Frontal cortex (tissue), 4 donors: Measurements from ENCODE around the gene PPP3CA. TPM values are rescaled to one million over a fixed set of nuclear protein-coding genes. Genes with fewer than 3 reads are reported as not detected.
"Not testable (repeated sequence)": the region's sequence is repeated elsewhere in the genome, so short reads cannot be mapped to it uniquely, and the experiment has no call there.

Experiments
- DNase-seq, 2 donors: peaks; one replicate each; pipeline ENCODE4 v3.0.0; 2012; ENCODE audit warnings: low spot score in 2 of 2
- FAIRE-seq: peaks from 2 replicates; lab custom pipeline; 2012; peaks lifted over from hg19 to GRCh38; lab: Jason Lieb, UNC
- total RNA-seq: library from RNA; depleted of rRNA; stranded (reverse); fragments of >200 nt; gene quantifications from one replicate; pipeline ENCODE4 v1.2.3, GENCODE V29; 2014
- donor health status: control.
- donor health status: control.
- donor health status: control.

PPP3CA gene
- total RNA-seq, 1 donor from 2014 or later, result 196 TPM

DNA sequence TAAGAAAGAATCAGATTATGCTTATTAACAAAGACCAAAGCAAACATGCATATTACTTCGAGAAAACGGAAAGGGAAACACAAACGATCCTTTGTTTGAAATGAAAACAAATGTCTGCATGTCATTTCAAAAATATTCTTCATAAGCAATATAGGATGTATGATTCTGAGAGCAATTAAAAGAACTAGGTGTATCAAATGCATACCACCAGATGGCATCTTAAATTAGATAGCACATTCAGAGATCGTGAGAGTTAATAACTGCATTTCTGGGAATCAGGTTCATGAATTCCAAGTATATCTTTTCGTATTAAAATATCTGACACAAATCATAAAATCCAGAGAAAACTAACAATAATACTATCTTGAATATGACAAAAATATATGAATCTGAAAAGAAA lies 159.5 kb downstream of the PPP3CA start:
- DNase-seq, result no peak
- peak; percentile 64 for FAIRE-seq

GRCh38 chr4:101186567-101187184 lies 160.7 kb downstream of the PPP3CA start:
- FAIRE-seq (no peak), DNase-seq (no peak)

DNA sequence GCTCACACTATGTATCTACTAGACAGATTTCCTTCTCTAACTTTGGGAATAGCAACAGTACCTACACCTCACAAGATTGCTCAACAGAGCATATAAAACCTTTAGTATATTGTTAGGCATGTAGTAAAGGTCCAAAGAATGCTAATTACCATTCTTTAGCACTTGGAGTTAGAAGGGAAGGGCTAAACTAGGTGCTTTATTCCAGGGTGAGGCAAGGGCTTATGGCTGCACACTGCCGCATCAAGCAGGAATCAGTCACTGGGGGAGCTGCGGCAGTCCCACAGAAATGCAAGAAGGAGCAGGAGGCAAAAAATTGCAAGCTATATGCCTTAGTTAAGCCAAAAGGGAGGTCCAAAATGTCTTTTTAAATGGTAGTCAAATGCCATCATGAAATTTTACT lies 162.7 kb downstream of the PPP3CA start:
- FAIRE-seq, result no peak
- no peak for DNase-seq

DNA sequence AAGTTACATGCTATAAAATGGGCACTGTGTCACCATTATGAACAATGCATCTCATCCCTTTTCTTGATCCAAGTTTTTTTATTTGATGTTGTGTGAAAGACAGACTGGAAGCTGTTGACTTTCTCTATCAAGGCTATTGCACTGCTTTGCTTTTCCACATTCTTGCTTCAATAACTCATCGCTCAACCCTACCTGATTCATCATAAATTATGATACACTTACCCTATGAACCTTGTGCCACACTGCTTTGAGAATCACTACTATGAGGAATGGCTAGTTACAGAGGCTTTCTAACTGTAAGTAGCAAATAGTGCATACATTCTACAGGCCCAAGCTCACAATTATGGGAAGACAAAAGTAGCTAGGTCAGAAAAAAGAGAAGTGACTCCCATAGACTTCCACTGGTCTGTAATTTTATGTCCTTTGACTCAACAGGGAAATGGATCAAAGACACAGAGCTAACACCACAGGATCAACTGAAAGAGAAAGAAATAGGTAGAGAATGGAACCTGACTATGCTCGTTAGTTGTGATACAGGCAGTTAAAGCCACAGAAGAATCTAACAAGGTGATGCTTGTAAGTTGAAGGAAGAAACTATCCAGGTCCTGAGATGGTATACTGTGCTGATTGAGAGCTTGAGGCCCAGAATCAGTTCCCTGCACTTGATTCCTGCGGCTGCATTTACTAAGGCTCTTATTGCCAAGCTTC lies 163.5 kb downstream of the PPP3CA start:
- DNase-seq (no peak), FAIRE-seq (no peak)

GRCh38 chr4:101183221-101183620 lies 164.1 kb downstream of the PPP3CA start:
- DNase-seq (no peak), FAIRE-seq (no peak)

- FAIRE-seq, DNase-seq: not testable (repeated sequence)
Measured at GRCh38 chr4:101182688-101183087, 164.6 kb downstream of the PPP3CA start.

DNA sequence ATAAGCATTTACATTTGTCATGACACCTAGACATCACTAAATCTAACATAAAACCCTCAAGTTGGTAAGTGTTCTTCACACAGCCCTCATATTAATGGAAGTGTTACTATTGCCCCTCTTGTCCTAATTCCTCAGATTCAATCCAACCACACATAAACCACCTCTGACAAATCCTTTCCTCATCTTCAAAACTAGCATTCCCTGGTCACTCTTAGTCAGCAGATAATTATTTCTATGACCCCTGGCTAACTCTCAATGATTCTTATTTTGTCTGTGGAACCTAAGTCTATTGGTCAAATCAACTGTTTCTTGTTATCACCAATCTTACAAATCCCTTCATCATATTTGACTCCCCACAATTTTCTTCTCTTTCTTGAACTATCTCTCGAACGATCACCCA lies 168.6 kb downstream of the PPP3CA start:
- DNase-seq (no peak), FAIRE-seq (no peak)

DNA sequence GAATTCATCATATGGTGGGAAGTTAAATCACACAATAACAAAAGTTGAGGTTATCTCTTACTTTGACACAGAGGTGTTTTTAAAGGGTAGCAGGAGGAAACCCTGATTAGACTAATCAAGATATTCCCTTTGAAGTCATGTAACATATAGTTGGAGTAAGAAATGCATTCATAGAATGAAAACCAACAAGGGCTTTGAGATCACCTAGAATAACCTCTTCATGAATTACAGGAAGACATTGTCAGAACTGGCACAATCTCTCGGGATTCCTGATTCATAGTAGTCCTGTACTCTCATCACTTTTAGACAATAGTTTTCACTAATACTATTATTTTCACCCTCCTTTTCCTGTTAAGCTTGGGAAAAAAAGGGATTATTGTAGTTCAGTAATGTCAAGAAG lies 170.2 kb downstream of the PPP3CA start:
- FAIRE-seq, result no peak
- DNase-seq, result no peak

DNA sequence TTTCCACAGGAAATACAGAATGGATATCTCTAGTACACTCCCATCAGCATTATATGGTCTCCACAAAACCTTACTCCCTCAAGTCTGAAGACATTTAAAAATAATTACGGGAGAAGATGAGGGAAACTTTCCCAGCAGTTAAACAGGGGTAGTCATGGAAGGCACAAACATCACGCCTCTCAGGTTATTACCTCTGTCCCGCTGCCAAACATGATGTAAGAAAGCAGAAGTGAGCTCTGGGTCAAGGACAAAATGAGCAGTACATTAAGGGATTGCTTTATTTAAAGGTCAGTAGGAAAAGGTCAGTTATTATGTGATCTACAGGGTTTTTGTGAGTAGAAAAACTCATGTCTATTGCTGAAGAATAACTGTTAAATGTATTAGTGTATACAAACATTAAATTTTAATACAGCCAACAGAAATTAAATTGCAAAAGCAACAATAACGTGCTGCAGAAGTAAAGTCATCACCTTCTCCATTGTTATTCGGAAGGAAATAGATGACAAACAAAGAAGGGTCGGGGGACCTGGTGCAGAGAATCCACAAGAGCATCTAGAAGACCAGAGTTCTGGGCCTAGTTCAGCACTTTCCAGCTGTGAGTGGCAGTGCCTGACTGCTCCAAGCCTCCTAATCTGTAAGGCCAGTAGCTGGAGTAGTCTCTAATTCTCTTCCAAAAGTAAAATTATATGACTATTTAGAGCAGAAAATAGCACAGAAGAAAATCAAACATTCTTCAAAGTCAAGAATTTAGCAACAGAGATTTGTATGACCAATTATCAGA lies 171.2 kb downstream of the PPP3CA start:
- FAIRE-seq (no peak), DNase-seq (no peak)

DNA sequence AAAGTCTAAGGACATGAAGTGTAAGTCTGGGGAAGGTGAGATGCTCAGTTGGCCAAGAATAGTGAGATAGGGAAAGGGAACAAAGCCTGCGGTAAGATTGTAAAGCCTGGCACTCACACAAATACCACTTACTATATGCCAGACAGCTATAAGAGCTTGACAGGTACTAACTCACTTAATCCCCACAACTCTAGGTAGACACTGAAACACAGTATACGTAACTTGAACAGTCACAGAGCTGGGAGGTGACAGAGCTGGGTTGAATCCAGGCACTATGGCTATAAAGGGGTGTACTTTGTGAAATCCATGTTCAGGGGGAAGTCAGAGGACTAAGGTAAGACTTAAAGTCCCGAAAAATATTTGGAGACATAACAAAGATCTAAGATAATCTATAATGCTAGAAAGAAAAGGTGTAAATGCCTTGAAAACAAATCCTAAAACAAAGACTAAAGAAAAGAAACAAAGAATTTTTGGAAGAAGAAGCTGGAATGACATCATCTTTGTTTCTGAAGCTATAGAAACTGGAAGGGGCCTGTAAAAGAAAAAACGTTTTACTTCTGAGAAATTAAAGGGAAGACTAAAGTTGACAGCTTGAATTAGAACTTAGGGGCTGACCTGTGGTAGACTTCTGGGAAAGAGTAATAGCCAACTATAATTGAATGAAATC lies 172.5 kb downstream of the PPP3CA start:
- DNase-seq, result no peak
- no peak for FAIRE-seq

DNA sequence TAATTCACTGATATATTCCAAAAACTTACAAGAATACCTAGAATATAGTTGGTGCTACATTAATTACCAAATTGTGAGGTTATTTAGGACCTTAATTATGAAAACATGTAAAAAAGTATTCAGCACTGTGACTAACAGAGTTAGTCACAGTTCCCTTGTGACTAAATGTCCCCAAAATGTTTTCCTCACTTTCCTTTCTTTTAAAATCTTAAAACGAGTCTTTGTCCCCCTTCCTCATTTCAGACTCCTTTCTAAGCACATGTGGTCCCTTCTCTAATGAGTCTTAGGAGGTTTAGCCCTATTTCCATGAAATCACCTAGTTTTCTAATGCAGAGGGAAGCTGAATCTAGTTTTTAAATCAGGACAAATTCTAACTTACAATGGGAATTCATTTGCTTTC lies 175.0 kb downstream of the PPP3CA start:
- DNase-seq (no peak), FAIRE-seq (no peak)

- no peak for DNase-seq
- FAIRE-seq, result no peak
Measured at GRCh38 chr4:101171747-101172146, 175.6 kb downstream of the PPP3CA start.

GRCh38 chr4:101169044-101170014 lies 178.0 kb downstream of the PPP3CA start:
- DNase-seq (no peak), FAIRE-seq (no peak)

DNA sequence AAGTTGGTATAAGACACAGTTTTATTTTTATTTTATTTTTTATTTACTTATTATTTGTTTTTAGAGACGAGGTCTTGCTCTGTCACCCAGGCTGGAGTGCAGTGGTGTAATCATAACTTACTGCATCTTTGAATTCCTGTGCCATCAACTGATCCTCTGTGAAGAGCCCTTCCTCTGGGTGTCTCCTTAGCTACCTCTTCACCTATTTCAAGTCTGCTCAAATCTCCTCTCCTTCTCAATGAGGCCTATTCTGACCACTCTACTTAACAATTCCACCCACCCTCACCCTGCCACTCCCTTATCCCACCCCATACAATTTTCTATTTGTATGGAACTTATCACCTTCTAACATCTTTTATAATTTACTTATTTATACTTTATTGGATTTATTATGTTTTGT lies 183.4 kb downstream of the PPP3CA start:
- no peak for FAIRE-seq
- no peak for DNase-seq

DNA sequence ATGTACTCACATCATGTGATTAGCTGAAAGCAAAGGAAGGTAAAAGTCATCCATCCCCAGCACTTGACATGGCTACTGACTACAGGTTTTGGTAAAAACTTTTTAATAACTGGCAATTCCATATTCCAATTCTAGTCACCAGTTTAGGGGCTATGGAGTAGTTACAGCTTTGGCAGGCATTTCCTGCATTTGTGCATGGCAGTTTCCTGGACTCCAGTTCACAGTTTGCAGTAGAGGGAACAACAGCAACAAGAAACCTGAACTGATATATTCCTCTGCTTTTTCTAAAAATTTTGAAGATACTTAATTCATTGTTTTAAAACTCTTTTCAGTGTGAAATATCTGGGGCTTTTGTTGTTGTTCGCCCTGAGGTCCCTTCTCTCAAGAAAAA lies 184.3 kb downstream of the PPP3CA start:
- DNase-seq, result no peak
- no peak for FAIRE-seq

- no peak for FAIRE-seq
Measured at GRCh38 chr4:101160792-101161592, 186.3 kb downstream of the PPP3CA start.

DNA sequence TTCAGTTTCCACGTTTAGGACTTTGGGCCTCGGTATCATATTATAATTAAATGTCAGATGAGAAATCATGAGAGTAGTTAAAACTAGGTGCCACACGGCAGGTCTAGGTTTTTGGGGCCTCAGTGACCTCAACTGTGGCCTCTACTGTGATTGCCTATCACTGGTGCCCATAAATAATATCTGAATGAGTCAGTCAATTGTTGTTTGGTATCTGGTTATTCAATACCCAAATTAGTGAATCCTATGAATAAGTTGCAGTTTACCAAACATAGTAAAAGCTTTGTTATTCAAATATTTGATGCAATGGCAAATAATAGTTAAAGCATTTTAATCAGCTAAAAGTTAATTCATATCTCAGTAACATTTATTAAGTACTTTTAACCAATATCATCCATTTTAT lies 188.8 kb downstream of the PPP3CA start:
- FAIRE-seq, result no peak
- DNase-seq, result no peak

More at GRCh38 chr4:101160792-101161592, 186.3 kb downstream of the PPP3CA start:
- DNase-seq, result no peak

GRCh38 chr4:101158134-101158482 lies 189.2 kb downstream of the PPP3CA start:
- DNase-seq (peak in 1 of 2 donors; percentile 7), FAIRE-seq (no peak)
